Measurements from ENCODE around the gene CYP4A22.
"Not testable (repeated sequence)": the region's sequence is repeated elsewhere in the genome, so short reads cannot be mapped to it uniquely, and the experiment has no call there.

DNA sequence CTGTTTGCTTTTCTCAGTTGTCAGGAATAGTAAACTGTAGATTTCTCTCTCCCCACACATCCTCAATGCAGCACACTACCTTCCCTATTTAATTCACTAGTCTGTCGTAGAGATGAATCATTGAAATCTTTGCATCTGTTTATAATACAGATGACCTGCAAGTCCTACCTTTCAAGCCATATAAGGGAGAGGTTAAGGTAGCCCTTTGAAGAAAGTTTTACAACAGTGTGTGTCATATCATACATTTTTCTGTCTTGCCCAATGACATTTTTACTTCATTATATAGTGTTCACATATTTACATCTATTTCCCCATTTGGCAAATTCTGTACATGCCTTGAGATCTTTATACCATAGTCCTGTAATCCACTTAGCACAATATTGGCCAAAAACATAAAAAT, 9.3 kb downstream of the CYP4A22 start:
- TF ChIP-seq, protein P1, sequence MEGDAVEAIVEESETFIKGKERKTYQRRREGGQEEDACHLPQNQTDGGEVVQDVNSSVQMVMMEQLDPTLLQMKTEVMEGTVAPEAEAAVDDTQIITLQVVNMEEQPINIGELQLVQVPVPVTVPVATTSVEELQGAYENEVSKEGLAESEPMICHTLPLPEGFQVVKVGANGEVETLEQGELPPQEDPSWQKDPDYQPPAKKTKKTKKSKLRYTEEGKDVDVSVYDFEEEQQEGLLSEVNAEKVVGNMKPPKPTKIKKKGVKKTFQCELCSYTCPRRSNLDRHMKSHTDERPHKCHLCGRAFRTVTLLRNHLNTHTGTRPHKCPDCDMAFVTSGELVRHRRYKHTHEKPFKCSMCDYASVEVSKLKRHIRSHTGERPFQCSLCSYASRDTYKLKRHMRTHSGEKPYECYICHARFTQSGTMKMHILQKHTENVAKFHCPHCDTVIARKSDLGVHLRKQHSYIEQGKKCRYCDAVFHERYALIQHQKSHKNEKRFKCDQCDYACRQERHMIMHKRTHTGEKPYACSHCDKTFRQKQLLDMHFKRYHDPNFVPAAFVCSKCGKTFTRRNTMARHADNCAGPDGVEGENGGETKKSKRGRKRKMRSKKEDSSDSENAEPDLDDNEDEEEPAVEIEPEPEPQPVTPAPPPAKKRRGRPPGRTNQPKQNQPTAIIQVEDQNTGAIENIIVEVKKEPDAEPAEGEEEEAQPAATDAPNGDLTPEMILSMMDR (IDR thresholded peaks at IDR 0.05; ENCODE audit: low read depth, low read length) = not testable (repeated sequence)
- TF ChIP-seq POLR2A (IDR thresholded peaks at IDR 0.05; ENCODE audit: extremely low read depth, insufficient read length); MYC (IDR thresholded peaks at IDR 0.05; ENCODE audit: low read depth, low read length): not testable (repeated sequence)
- TF ChIP-seq, protein P2, sequence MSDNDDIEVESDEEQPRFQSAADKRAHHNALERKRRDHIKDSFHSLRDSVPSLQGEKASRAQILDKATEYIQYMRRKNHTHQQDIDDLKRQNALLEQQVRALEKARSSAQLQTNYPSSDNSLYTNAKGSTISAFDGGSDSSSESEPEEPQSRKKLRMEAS (IDR thresholded peaks at IDR 0.05; ENCODE audit: low read depth, low read length) = not testable (repeated sequence)
